Measurements from ENCODE around the gene WNT9B.

The WNT9B gene

GRCh38 chr17:46818316-46818928 lies 33.0 kb upstream of the WNT9B start, which contains the start of gene WNT3:
Gene WNT3, minus strand, starts transcription at chr17:46818692. Its CDS starts 95 bp downstream, at chr17:46818597.
- H3K27me3 Mint-ChIP-seq (ENCODE audit: low read depth), result peaks cover 77% of the 10 kb centered on the region
- no peak within 1 kb of the TSS for H3K27ac Mint-ChIP-seq
- H3K4me1 Mint-ChIP-seq (ENCODE audit: low read depth), result peaks cover 11% of the 10 kb centered on the region
- H3K9me3 Mint-ChIP-seq, result no peaks in the 10 kb centered on the region
- H3K36me3 Mint-ChIP-seq (ENCODE audit: low read depth), result no peaks in the 10 kb centered on the region
- H3K4me3 Mint-ChIP-seq, result peak within 1 kb of the TSS; percentile 65

- H3K4me3 Mint-ChIP-seq, result peak overlapping the region; percentile 53
- H3K27me3 Mint-ChIP-seq (ENCODE audit: low read depth), result peaks cover 71% of the 10 kb centered on the region
- H3K9me3 Mint-ChIP-seq, result no peaks in the 10 kb centered on the region
- H3K36me3 Mint-ChIP-seq (ENCODE audit: low read depth), result no peaks in the 10 kb centered on the region
- H3K27ac Mint-ChIP-seq, result no peak overlapping the region
- H3K4me1 Mint-ChIP-seq (ENCODE audit: low read depth), result peaks cover 11% of the 10 kb centered on the region
Measured at GRCh38 chr17:46818929-46819859, 32.2 kb upstream of the WNT9B start.

GRCh38 chr17:46819906-46820351 lies 31.5 kb upstream of the WNT9B start:
- Mint-ChIP-seq H3K36me3 (ENCODE audit: low read depth) (no peaks in the 10 kb centered on the region), H3K9me3 (no peaks in the 10 kb centered on the region), H3K4me3 (no peak overlapping the region), H3K27ac (no peak overlapping the region), H3K4me1 (ENCODE audit: low read depth) (peaks cover 11% of the 10 kb centered on the region), H3K27me3 (ENCODE audit: low read depth) (peaks cover 76% of the 10 kb centered on the region)

- no peak overlapping the region for H3K4me3 Mint-ChIP-seq
- H3K27ac Mint-ChIP-seq, result no peak overlapping the region
- H3K9me3 Mint-ChIP-seq, result no peaks in the 10 kb centered on the region
- H3K27me3 Mint-ChIP-seq (ENCODE audit: low read depth), result peaks cover 76% of the 10 kb centered on the region
- no peaks in the 10 kb centered on the region for H3K36me3 Mint-ChIP-seq (ENCODE audit: low read depth)
- peaks cover 11% of the 10 kb centered on the region for H3K4me1 Mint-ChIP-seq (ENCODE audit: low read depth)
Measured at GRCh38 chr17:46820592-46821450, 30.6 kb upstream of the WNT9B start.

GRCh38 chr17:46821482-46822387 lies 29.6 kb upstream of the WNT9B start:
- Mint-ChIP-seq H3K36me3 (ENCODE audit: low read depth) (no peaks in the 10 kb centered on the region), H3K27ac (no peak overlapping the region), H3K4me1 (ENCODE audit: low read depth) (peaks cover 11% of the 10 kb centered on the region), H3K27me3 (ENCODE audit: low read depth) (peaks cover 67% of the 10 kb centered on the region), H3K9me3 (no peaks in the 10 kb centered on the region), H3K4me3 (no peak overlapping the region)

GRCh38 chr17:46822388-46822921 lies 28.9 kb upstream of the WNT9B start:
- Mint-ChIP-seq H3K4me3 (no peak overlapping the region), H3K9me3 (no peaks in the 10 kb centered on the region), H3K36me3 (ENCODE audit: low read depth) (no peaks in the 10 kb centered on the region), H3K27me3 (ENCODE audit: low read depth) (peaks cover 60% of the 10 kb centered on the region), H3K27ac (no peak overlapping the region), H3K4me1 (ENCODE audit: low read depth) (peaks cover 11% of the 10 kb centered on the region)

- H3K4me3 Mint-ChIP-seq, result no peak overlapping the region
Measured at GRCh38 chr17:46823657-46824056, 27.7 kb upstream of the WNT9B start.

GRCh38 chr17:46826116-46826515 lies 25.3 kb upstream of the WNT9B start:
- Mint-ChIP-seq H3K27ac (no peak overlapping the region), H3K27me3 (ENCODE audit: low read depth) (peaks cover 40% of the 10 kb centered on the region), H3K36me3 (ENCODE audit: low read depth) (no peaks in the 10 kb centered on the region)

More at GRCh38 chr17:46823657-46824056, 27.7 kb upstream of the WNT9B start:
- no peaks in the 10 kb centered on the region for H3K36me3 Mint-ChIP-seq (ENCODE audit: low read depth)
- peaks cover 4% of the 10 kb centered on the region for H3K4me1 Mint-ChIP-seq (ENCODE audit: low read depth)
- H3K27ac Mint-ChIP-seq, result no peak overlapping the region
- peaks cover 53% of the 10 kb centered on the region for H3K27me3 Mint-ChIP-seq (ENCODE audit: low read depth)
- H3K9me3 Mint-ChIP-seq, result no peaks in the 10 kb centered on the region

GRCh38 chr17:46827274-46827673 lies 24.1 kb upstream of the WNT9B start:
- Mint-ChIP-seq H3K4me1 (ENCODE audit: low read depth) (no peaks in the 10 kb centered on the region), H3K4me3 (no peak overlapping the region), H3K9me3 (no peaks in the 10 kb centered on the region), H3K27me3 (ENCODE audit: low read depth) (peaks cover 28% of the 10 kb centered on the region), H3K27ac (no peak overlapping the region), H3K36me3 (ENCODE audit: low read depth) (no peaks in the 10 kb centered on the region)

More at GRCh38 chr17:46826116-46826515, 25.3 kb upstream of the WNT9B start:
- H3K4me3 Mint-ChIP-seq, result no peak overlapping the region
- no peaks in the 10 kb centered on the region for H3K4me1 Mint-ChIP-seq (ENCODE audit: low read depth)
- no peaks in the 10 kb centered on the region for H3K9me3 Mint-ChIP-seq

GRCh38 chr17:46831573-46832330 lies 19.6 kb upstream of the WNT9B start:
- peaks cover 23% of the 10 kb centered on the region for H3K27me3 Mint-ChIP-seq (ENCODE audit: low read depth)
- H3K4me1 Mint-ChIP-seq (ENCODE audit: low read depth), result no peaks in the 10 kb centered on the region
- no peak overlapping the region for H3K27ac Mint-ChIP-seq
- no peaks in the 10 kb centered on the region for H3K36me3 Mint-ChIP-seq (ENCODE audit: low read depth)
- H3K9me3 Mint-ChIP-seq, result no peaks in the 10 kb centered on the region
- H3K4me3 Mint-ChIP-seq, result no peak overlapping the region

- H3K9me3 Mint-ChIP-seq, result no peaks in the 10 kb centered on the region
- H3K36me3 Mint-ChIP-seq (ENCODE audit: low read depth), result no peaks in the 10 kb centered on the region
- H3K27ac Mint-ChIP-seq, result no peak overlapping the region
- H3K4me3 Mint-ChIP-seq, result no peak overlapping the region
- no peaks in the 10 kb centered on the region for H3K4me1 Mint-ChIP-seq (ENCODE audit: low read depth)
- H3K27me3 Mint-ChIP-seq (ENCODE audit: low read depth), result peaks cover 23% of the 10 kb centered on the region
Measured at GRCh38 chr17:46832331-46832821, 19.0 kb upstream of the WNT9B start.

GRCh38 chr17:46832945-46833839 lies 18.2 kb upstream of the WNT9B start:
- Mint-ChIP-seq H3K4me1 (ENCODE audit: low read depth) (no peaks in the 10 kb centered on the region), H3K27me3 (ENCODE audit: low read depth) (peaks cover 21% of the 10 kb centered on the region), H3K4me3 (no peak overlapping the region), H3K36me3 (ENCODE audit: low read depth) (no peaks in the 10 kb centered on the region), H3K27ac (no peak overlapping the region), H3K9me3 (no peaks in the 10 kb centered on the region)
